Panc1 (cell line): ENCODE results near the gene RGS3.

Source experiments
- POLR2AphosphoS5 ChIP-seq: IDR thresholded peaks from 2 replicates; pipeline ENCODE4 v1.6.1; 2012; ENCODE audit warnings: mild to moderate bottlenecking, low read depth, low read length, moderate library complexity
- TF ChIP-seq, protein P1 (sequence below): fragments of 450-650 bp; IDR thresholded peaks from 2 replicates; pipeline ENCODE4 v1.5.1; 2017; ENCODE audit warnings: mild to moderate bottlenecking
- TF ChIP-seq, protein P2 (sequence below), 2 experiments: IDR thresholded peaks; 2 replicates each; pipeline ENCODE4 v1.6.1; 2011 to 2012; ENCODE audit warnings: low read depth in 2 of 2, control low read depth in 1 of 2, low read length in 1 of 2, mild to moderate bottlenecking in 1 of 2, moderate library complexity in 1 of 2; ENCODE audit not compliant: insufficient read depth in 1 of 2

GRCh38 chr9:113616621-113617496 is 153.3 kb downstream of the RGS3 start:
- TF ChIP-seq, protein P1, sequence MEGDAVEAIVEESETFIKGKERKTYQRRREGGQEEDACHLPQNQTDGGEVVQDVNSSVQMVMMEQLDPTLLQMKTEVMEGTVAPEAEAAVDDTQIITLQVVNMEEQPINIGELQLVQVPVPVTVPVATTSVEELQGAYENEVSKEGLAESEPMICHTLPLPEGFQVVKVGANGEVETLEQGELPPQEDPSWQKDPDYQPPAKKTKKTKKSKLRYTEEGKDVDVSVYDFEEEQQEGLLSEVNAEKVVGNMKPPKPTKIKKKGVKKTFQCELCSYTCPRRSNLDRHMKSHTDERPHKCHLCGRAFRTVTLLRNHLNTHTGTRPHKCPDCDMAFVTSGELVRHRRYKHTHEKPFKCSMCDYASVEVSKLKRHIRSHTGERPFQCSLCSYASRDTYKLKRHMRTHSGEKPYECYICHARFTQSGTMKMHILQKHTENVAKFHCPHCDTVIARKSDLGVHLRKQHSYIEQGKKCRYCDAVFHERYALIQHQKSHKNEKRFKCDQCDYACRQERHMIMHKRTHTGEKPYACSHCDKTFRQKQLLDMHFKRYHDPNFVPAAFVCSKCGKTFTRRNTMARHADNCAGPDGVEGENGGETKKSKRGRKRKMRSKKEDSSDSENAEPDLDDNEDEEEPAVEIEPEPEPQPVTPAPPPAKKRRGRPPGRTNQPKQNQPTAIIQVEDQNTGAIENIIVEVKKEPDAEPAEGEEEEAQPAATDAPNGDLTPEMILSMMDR = no peak
- TF ChIP-seq POLR2AphosphoS5 = no peak
- TF ChIP-seq, protein P2, sequence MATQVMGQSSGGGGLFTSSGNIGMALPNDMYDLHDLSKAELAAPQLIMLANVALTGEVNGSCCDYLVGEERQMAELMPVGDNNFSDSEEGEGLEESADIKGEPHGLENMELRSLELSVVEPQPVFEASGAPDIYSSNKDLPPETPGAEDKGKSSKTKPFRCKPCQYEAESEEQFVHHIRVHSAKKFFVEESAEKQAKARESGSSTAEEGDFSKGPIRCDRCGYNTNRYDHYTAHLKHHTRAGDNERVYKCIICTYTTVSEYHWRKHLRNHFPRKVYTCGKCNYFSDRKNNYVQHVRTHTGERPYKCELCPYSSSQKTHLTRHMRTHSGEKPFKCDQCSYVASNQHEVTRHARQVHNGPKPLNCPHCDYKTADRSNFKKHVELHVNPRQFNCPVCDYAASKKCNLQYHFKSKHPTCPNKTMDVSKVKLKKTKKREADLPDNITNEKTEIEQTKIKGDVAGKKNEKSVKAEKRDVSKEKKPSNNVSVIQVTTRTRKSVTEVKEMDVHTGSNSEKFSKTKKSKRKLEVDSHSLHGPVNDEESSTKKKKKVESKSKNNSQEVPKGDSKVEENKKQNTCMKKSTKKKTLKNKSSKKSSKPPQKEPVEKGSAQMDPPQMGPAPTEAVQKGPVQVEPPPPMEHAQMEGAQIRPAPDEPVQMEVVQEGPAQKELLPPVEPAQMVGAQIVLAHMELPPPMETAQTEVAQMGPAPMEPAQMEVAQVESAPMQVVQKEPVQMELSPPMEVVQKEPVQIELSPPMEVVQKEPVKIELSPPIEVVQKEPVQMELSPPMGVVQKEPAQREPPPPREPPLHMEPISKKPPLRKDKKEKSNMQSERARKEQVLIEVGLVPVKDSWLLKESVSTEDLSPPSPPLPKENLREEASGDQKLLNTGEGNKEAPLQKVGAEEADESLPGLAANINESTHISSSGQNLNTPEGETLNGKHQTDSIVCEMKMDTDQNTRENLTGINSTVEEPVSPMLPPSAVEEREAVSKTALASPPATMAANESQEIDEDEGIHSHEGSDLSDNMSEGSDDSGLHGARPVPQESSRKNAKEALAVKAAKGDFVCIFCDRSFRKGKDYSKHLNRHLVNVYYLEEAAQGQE (IDR thresholded peaks at IDR 0.05; ENCODE audit: insufficient read depth in 1 of 2, low read depth in 2 of 2, low read length in 1 of 2) = no peak
